ENCODE measurements around the gene CLDN15. TPM values are rescaled to one million over a fixed set of nuclear protein-coding genes. Genes with fewer than 3 reads are reported as not detected.

Gene CLDN15
- total RNA-seq, 4 donors from 2014 or later: 9.5 to 21.2 (median 13.0) TPM

- intact Hi-C loops (cut with DNase I; ENCODE audit: low total_unique reads): loop anchor here (5.0 kb wide), 1 partner anchor 742 kb away; no protein-coding TSS in a partner anchor
- H3K4me3 ChIP-seq (ENCODE audit: low read depth, poor library complexity, severe bottlenecking): no peak overlapping the region
- 50 to 51% methylated on average over 5 of the region's 5 CpGs for WGBS, 2 donors
- no peak for DNase-seq (ENCODE audit: low spot score in 2 of 2)
- TF ChIP-seq POLR2A (IDR thresholded peaks at IDR 0.05): no peak
- TF ChIP-seq CTCF (IDR thresholded peaks at IDR 0.05): no peak
Measured at GRCh38 chr7:101185258-101185839, 52.3 kb downstream of the CLDN15 start.

Other genes starting within 250 kb of the CLDN15 start
- not detected for gene MUC17, start 217.7 kb downstream of the CLDN15 start, total RNA-seq
- 10 to 100 TPM; 13.9 to 22.2 (median 17.3) TPM for gene TRIM56, start 152.3 kb downstream of the CLDN15 start, total RNA-seq
- gene SERPINE1, start 110.7 kb downstream of the CLDN15 start, total RNA-seq: 1 to 10 TPM; 4.8 to 9.4 (median 8.9) TPM
- gene AP1S1, start 83.3 kb downstream of the CLDN15 start, total RNA-seq: 10 to 100 TPM; 52.9 to 81.2 (median 61.2) TPM
- gene VGF, start 72.2 kb downstream of the CLDN15 start, total RNA-seq: 1 to 10 TPM in 2 of 4 donors, under 1 TPM in 1, not detected in 1; 0.91 to 6.3 (median 2.5) TPM
- gene NAT16, start 57.5 kb downstream of the CLDN15 start, total RNA-seq: not detected
- not detected for gene MOGAT3, start 36.8 kb downstream of the CLDN15 start, total RNA-seq
- 10 to 100 TPM; 16.4 to 31.9 (median 23.3) TPM for gene PLOD3, start 20.2 kb downstream of the CLDN15 start, total RNA-seq
- gene ZNHIT1, start 19.6 kb downstream of the CLDN15 start, total RNA-seq: 10 to 100 TPM; 45.3 to 87.6 (median 72.3) TPM
- 100 to 1,000 TPM; 162 to 273 (median 213) TPM for gene FIS1, start 7.3 kb upstream of the CLDN15 start, total RNA-seq
- gene IFT22, start 84.0 kb upstream of the CLDN15 start, total RNA-seq: 10 to 100 TPM; 10.7 to 15.7 (median 12.5) TPM
- under 1 TPM in 1 of 4 donors, not detected in 3; 0.06 TPM for gene COL26A1, start 125.1 kb upstream of the CLDN15 start, total RNA-seq